Neuronal stem cell (in vitro differentiated cells): Measurements from ENCODE around the gene TRANK1.

Experiments used
- DNase-seq: peaks from one replicate; pipeline ENCODE4 v3.0.0-alpha.2; 2013; ENCODE audit warnings: low spot score
- H2AFZ ChIP-seq: one replicate; pipeline ENCODE4 v1.6.1; 2013; ENCODE audit warnings: mild to moderate bottlenecking, low read length, inconsistent platforms
- H2AK5ac ChIP-seq: 2 replicates; pipeline ENCODE4 v1.6.1; 2013; ENCODE audit warnings: low read depth, mild to moderate bottlenecking, inconsistent platforms, low read length, moderate library complexity, mixed read lengths
- H2BK120ac ChIP-seq: 2 replicates; pipeline ENCODE4 v1.6.1; 2013; ENCODE audit warnings: low read depth, mild to moderate bottlenecking, inconsistent platforms, low read length, moderate library complexity, mixed read lengths
- H2BK12ac ChIP-seq: one replicate; pipeline ENCODE4 v1.6.1; 2013; ENCODE audit warnings: low read length, inconsistent platforms
- H2BK15ac ChIP-seq: 2 replicates; pipeline ENCODE4 v1.6.1; 2013; ENCODE audit warnings: mild to moderate bottlenecking, low read length, inconsistent platforms, mixed read lengths
- H2BK5ac ChIP-seq: one replicate; pipeline ENCODE4 v1.6.1; 2013; ENCODE audit warnings: inconsistent platforms, mild to moderate bottlenecking, low read length, moderate library complexity
- H3K14ac ChIP-seq: one replicate; pipeline ENCODE4 v1.6.1; 2013; ENCODE audit warnings: low read length, inconsistent platforms
- H3K18ac ChIP-seq: 2 replicates; pipeline ENCODE4 v1.6.1; 2013; ENCODE audit warnings: low read length, inconsistent platforms
- H3K23ac ChIP-seq: 2 replicates; pipeline ENCODE4 v1.6.1; 2013; ENCODE audit warnings: low read depth, mild to moderate bottlenecking, mixed read lengths, low read length, inconsistent platforms; ENCODE audit not compliant: poor library complexity
- H3K27ac ChIP-seq: replicated peaks from 3 replicates; pipeline ENCODE4 v1.5.1; 2013; ENCODE audit warnings: low read length, inconsistent platforms
- H3K27me3 ChIP-seq, 3 experiments: 2 replicates each; pipeline ENCODE4 v1.6.1; 2013; ENCODE audit warnings: low read length in 3 of 3, mild to moderate bottlenecking in 2 of 3, inconsistent platforms in 1 of 3, low read depth in 1 of 3, mixed read lengths in 1 of 3, moderate library complexity in 1 of 3; ENCODE audit not compliant: control insufficient read depth in 3 of 3, insufficient read depth in 3 of 3
- H3K36me3 ChIP-seq, 2 donors: replicated peaks in 1 of 2; 2 replicates each; pipeline ENCODE4 v1.6.1; 2013; ENCODE audit warnings: low read length in 2 of 2; ENCODE audit not compliant: control insufficient read depth in 2 of 2, insufficient read depth in 2 of 2
- H3K4ac ChIP-seq: 2 replicates; pipeline ENCODE4 v1.6.1; 2013; ENCODE audit warnings: inconsistent platforms, mild to moderate bottlenecking, low read length, moderate library complexity
- H3K4me1 ChIP-seq, 2 donors: 1 replicate in 1 of 2; 2 replicates in 1 of 2; pipeline ENCODE4 v1.6.1; 2013; ENCODE audit warnings: low read length in 2 of 2, low read depth in 1 of 2; ENCODE audit not compliant: control insufficient read depth in 2 of 2, insufficient read depth in 1 of 2
- H3K4me2 ChIP-seq: one replicate; pipeline ENCODE4 v1.6.1; 2013; ENCODE audit warnings: mild to moderate bottlenecking, low read length, inconsistent platforms; ENCODE audit not compliant: insufficient read depth, poor library complexity, severe bottlenecking
- H3K4me3 ChIP-seq, 2 donors: 2 replicates each; pipeline ENCODE4 v1.5.1; 2013; ENCODE audit warnings: low read length in 2 of 2, mild to moderate bottlenecking in 2 of 2, inconsistent platforms in 1 of 2, moderate library complexity in 1 of 2
- H3K79me1 ChIP-seq: one replicate; pipeline ENCODE4 v1.6.1; 2013; ENCODE audit warnings: low read depth, mild to moderate bottlenecking, inconsistent platforms, low read length, moderate library complexity
- H3K9ac ChIP-seq: one replicate; pipeline ENCODE4 v1.6.1; 2013; ENCODE audit warnings: mild to moderate bottlenecking, low read depth, low read length, inconsistent platforms; ENCODE audit not compliant: poor library complexity
- H3K9me3 ChIP-seq, 2 donors: replicated peaks in 1 of 2; 2 replicates each; pipeline versions ENCODE3 to v1.6.1; 2013; ENCODE audit warnings: low read length in 2 of 2, mild to moderate bottlenecking in 2 of 2, inconsistent platforms in 1 of 2, low read depth in 1 of 2, mixed read lengths in 1 of 2, moderate library complexity in 1 of 2; ENCODE audit not compliant: control insufficient read depth in 2 of 2, insufficient read depth in 1 of 2
- H4K8ac ChIP-seq: one replicate; pipeline ENCODE4 v1.6.1; 2013; ENCODE audit warnings: low read depth, mild to moderate bottlenecking, inconsistent platforms, low read length, moderate library complexity
- H4K91ac ChIP-seq: one replicate; pipeline ENCODE4 v1.6.1; 2013; ENCODE audit warnings: low read length, low read depth, mild to moderate bottlenecking, inconsistent platforms; ENCODE audit not compliant: poor library complexity
- WGBS, 2 donors: extraction: QIAGEN DNeasy Blood & Tissue Kit; methylation state at CpG; one replicate each; pipeline ENCODE4 v1.1.7; 2013; ENCODE audit warnings: missing lambda C conversion rate in 2 of 2, mixed read lengths in 1 of 2; ENCODE audit not compliant: insufficient read length in 2 of 2, insufficient replicate concordance in 1 of 2; ENCODE audit errors: extremely low coverage in 2 of 2; 5-methylcytosine and 5-hydroxymethylcytosine counted together

Gene TRANK1

GRCh38 chr3:36859494-36859893 lies 85.4 kb downstream of the TRANK1 start:
- no CpG with 5 or more reads among the region's 3 CpGs for WGBS, 2 donors
- Histone ChIP-seq H3K27ac (no peak overlapping the region), H3K18ac (no peak overlapping the region), H3K23ac (no peak overlapping the region), H2BK120ac (no peak overlapping the region), H3K4me2 (no peak overlapping the region), H2AK5ac (no peak overlapping the region), H2BK5ac (no peak overlapping the region), H3K9ac (no peak overlapping the region), H3K27me3 (no peaks in the 10 kb centered on the region), H3K9me3 (no peaks in the 10 kb centered on the region), H2BK15ac (no peak overlapping the region), H4K91ac (no peak overlapping the region), H3K4me1 (peaks cover 0 to 2% of the 10 kb centered on the region in 2 donors), H2BK12ac (no peak overlapping the region), H3K14ac (no peak overlapping the region), H2AFZ (no peak overlapping the region), H4K8ac (no peak overlapping the region), H3K79me1 (no peaks in the 10 kb centered on the region), H3K36me3 (peaks cover 0 to 21% of the 10 kb centered on the region in 2 donors), H3K4ac (no peak overlapping the region), H3K4me3 (no peak overlapping the region)
- no peak for DNase-seq

- Histone ChIP-seq H3K9ac (no peak overlapping the region), H3K14ac (no peak overlapping the region), H3K36me3 (peaks cover 0 to 10% of the 10 kb centered on the region in 2 donors), H3K79me1 (no peaks in the 10 kb centered on the region), H3K18ac (no peak overlapping the region), H3K27ac (no peak overlapping the region), H3K4me2 (no peak overlapping the region), H2AK5ac (no peak overlapping the region), H4K8ac (no peak overlapping the region), H3K27me3 (no peaks in the 10 kb centered on the region), H3K4me3 (no peak overlapping the region), H2BK120ac (no peak overlapping the region), H2AFZ (no peak overlapping the region), H2BK5ac (no peak overlapping the region), H4K91ac (no peak overlapping the region), H3K9me3 (no peaks in the 10 kb centered on the region), H3K23ac (no peak overlapping the region), H2BK15ac (no peak overlapping the region), H3K4me1 (no peaks in the 10 kb centered on the region), H3K4ac (no peak overlapping the region), H2BK12ac (no peak overlapping the region)
- no CpG with 5 or more reads among the region's 3 CpGs for WGBS, 2 donors
- no peak for DNase-seq
These were observed 92.8 kb downstream of the TRANK1 start for GRCh38 chr3:36852071-36852470.

GRCh38 chr3:36850743-36851142 lies 94.1 kb downstream of the TRANK1 start:
- H2BK15ac ChIP-seq, result no peak overlapping the region
- no peak overlapping the region for H2BK12ac ChIP-seq
- no peaks in the 10 kb centered on the region for H3K79me1 ChIP-seq
- no CpG with 5 or more reads among the region's 1 CpG for WGBS, 2 donors
- no peak overlapping the region for H3K18ac ChIP-seq
- H3K27ac ChIP-seq, result no peak overlapping the region
- no peak overlapping the region for H3K4me2 ChIP-seq
- H3K9me3 ChIP-seq, result no peaks in the 10 kb centered on the region
- H2BK5ac ChIP-seq, result no peak overlapping the region
- H3K4me3 ChIP-seq, result peak overlapping the region in 1 of 2 donors; percentile 5
- no peaks in the 10 kb centered on the region for H3K27me3 ChIP-seq
- H3K14ac ChIP-seq, result no peak overlapping the region
- H2AK5ac ChIP-seq, result no peak overlapping the region
- DNase-seq, result no peak
- H2AFZ ChIP-seq, result no peak overlapping the region
- H3K4me1 ChIP-seq, result no peaks in the 10 kb centered on the region
- no peak overlapping the region for H3K9ac ChIP-seq
- H2BK120ac ChIP-seq, result no peak overlapping the region
- no peak overlapping the region for H4K91ac ChIP-seq
- no peak overlapping the region for H4K8ac ChIP-seq
- no peak overlapping the region for H3K4ac ChIP-seq
- H3K23ac ChIP-seq, result no peak overlapping the region
- H3K36me3 ChIP-seq, result no peaks in the 10 kb centered on the region

GRCh38 chr3:36846406-36846805 lies 98.4 kb downstream of the TRANK1 start:
- no peak overlapping the region for H3K27ac ChIP-seq
- DNase-seq, result no peak
- no peak overlapping the region for H3K23ac ChIP-seq
- no peak overlapping the region for H2BK5ac ChIP-seq
- peaks cover 0 to 2% of the 10 kb centered on the region in 2 donors for H3K36me3 ChIP-seq
- no peak overlapping the region for H3K4ac ChIP-seq
- H3K4me3 ChIP-seq, result no peak overlapping the region
- no peaks in the 10 kb centered on the region for H3K79me1 ChIP-seq
- H3K4me1 ChIP-seq, result peaks cover 0 to 2% of the 10 kb centered on the region in 2 donors
- no CpG with 5 or more reads among the region's 1 CpG for WGBS, 2 donors
- H3K27me3 ChIP-seq, result no peaks in the 10 kb centered on the region
- peaks cover 0 to 5% of the 10 kb centered on the region in 2 donors for H3K9me3 ChIP-seq
- H3K4me2 ChIP-seq, result no peak overlapping the region
- no peak overlapping the region for H2BK15ac ChIP-seq
- no peak overlapping the region for H2AK5ac ChIP-seq
- no peak overlapping the region for H2BK120ac ChIP-seq
- H2AFZ ChIP-seq, result no peak overlapping the region
- H4K8ac ChIP-seq, result no peak overlapping the region
- H4K91ac ChIP-seq, result no peak overlapping the region
- H3K14ac ChIP-seq, result no peak overlapping the region
- no peak overlapping the region for H3K18ac ChIP-seq
- no peak overlapping the region for H2BK12ac ChIP-seq
- no peak overlapping the region for H3K9ac ChIP-seq
